HL-60/S4 treated with retinoic acid at 250 ng/mL for 4 days and 3 days (cell line): ENCODE measurements around the gene PTGIR.
"Not testable (repeated sequence)": the region's sequence is repeated elsewhere in the genome, so short reads cannot be mapped to it uniquely, and the experiment has no call there.

ENCODE experiments used
- in situ Hi-C: fragments of 300-500 bp; cut with MboI; formaldehyde crosslinking; loops from 2 replicates; pipeline ENCODE4 v1.7.0; 2022; ENCODE audit warnings: low sequenced_read_pairs

PTGIR gene

DNA sequence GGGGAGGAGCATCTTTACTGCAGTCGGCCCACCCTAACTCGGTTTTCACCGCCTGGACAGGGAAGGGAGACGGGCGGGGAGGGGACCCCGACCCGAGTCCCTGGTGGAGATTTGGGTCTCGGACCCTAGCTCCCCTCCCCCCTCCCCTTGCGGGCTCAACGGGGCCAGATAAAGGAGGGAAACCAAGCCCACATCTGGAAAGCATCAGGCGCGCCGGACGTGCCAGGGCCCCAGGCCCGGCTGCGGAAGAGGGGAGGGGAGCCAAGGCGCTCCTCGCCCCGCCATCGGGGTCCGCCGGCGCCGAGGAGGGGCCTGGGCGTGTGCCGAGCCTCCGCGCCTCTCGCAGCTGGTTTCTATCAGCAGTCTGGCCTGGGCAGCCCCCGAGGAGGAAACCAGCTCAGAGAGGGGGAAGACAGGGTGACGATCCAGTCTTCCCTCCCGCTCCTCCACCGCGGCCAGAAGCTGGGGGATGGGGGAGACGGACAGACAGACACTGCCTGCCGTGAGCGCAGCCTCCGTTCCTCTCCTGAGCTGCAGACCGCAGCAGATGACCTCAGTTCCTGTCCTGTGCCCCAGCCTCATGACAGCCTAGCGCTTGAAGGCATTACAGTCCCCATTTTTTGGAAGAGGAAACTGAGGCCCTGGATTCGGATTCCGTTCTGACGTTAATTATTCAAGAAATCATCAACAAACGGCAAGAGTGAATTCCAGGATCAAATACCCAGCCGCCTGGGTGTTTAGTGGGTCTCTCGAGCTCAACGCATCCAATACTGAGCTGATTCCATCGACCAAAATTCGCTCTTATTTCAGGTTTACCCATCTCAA is 14.7 kb upstream of the PTGIR start:
- in situ Hi-C loops = no loop called here

GRCh38 chr19:46637224-46637623 is 12.3 kb upstream of the PTGIR start:
- in situ Hi-C loops = no loop called here

- in situ Hi-C loops = no loop called here
Measured at GRCh38 chr19:46635920-46636761, 11.3 kb upstream of the PTGIR start, which contains the start of gene GNG8. GNG8 (minus strand) TSS chr19:46636202; CDS start chr19:46634682, 1,520 bp downstream.

GRCh38 chr19:46634656-46635218 is 9.8 kb upstream of the PTGIR start:
- in situ Hi-C loops = no loop called here

DNA sequence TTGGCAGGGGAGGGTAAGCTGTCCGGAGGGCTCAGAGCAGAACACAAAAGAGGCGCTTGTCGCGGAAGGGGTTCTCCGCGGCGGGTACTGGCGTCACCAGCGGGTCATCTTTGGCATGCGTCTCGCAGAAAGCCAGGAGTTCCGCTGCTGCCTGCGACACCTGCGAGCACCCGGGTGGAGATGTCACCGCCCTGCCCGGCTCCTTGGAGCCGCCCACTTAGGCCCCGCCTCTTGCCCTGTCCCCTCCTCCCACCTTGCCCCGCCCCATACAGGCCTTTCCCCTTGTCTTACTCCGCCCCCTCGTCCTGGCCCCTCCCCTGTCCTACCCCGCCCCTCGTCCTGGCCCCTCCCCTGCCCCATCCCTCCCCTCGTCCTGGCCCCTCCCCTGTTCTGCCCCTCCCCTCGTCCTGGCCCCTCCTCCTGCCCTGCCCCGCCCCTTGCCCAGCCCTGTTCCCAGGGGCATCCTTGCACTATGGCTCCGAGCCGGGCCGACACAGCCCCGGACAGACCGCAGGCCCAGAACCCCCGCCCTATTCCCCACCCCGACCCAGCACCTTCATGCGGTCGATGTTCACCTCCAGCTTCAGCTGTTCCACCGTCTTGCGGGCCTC is 9.3 kb upstream of the PTGIR start:
- in situ Hi-C loops = no loop called here

DNA sequence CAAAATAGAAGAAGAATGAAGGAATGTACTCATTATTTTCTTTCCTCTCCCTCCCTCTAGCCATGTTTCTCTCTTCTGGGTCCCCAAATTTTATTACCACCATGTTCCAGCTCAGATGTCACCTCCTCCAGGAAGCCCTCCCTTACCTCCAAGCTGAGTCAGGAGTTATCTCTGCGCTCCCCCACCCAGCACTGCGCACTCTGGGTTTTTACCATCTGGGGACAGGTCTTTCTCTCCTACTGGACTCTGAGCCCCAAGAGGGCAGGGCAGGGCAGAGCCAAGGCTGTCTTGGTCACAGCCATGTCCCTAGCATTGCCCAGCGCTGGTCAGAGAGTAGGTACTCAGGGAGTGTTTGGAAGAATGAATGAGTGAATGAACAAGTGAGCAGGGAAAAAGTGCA is 8.2 kb upstream of the PTGIR start:
- in situ Hi-C loops = no loop called here

DNA sequence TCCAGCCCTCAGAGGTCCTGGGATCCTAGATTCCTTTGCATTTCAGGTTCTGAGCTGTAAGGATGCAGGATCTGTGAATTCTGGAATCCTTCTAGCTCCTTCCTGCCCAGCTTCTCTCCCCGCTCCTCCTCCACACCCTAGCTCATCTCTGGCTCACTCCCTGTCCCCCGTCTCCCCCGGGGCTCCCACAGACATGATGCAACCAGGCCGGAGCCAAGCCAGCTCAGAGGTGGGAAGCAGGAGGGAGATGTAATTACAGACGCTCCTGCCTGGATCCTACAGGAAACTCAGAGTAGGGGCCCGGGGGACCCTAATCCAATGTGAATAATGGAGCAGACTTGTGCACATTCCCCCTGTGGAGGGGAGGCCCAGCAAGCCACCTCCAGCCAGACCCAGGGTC is 6.6 kb upstream of the PTGIR start:
- in situ Hi-C loops = no loop called here

GRCh38 chr19:46630586-46631205 is 5.8 kb upstream of the PTGIR start:
- in situ Hi-C loops = no loop called here

- in situ Hi-C loops = no loop called here
Measured at GRCh38 chr19:46629546-46630025, 4.7 kb upstream of the PTGIR start.

- in situ Hi-C loops = not testable (repeated sequence)
Measured at GRCh38 chr19:46628970-46629369, 4.1 kb upstream of the PTGIR start.

DNA sequence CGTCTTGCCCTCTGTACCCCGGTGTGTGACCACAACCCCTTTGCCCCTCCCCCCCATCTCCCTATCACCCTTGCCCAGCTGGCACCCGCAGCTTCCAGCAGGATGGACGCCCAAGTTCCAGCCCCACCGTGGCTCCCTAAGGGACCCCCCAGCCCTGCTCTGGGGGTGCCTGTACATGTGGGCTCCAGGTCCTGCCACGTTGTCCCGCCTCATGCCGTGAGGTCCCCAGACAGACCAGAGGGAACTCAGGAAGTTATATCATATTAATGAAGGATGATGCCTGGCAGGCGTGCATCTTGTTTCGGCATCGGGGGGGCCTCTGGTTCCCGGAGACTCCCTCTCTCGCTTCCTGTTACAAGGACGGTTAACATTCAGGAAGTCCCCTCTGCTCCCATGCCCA is 1.6 kb upstream of the PTGIR start:
- in situ Hi-C loops = no loop called here

DNA sequence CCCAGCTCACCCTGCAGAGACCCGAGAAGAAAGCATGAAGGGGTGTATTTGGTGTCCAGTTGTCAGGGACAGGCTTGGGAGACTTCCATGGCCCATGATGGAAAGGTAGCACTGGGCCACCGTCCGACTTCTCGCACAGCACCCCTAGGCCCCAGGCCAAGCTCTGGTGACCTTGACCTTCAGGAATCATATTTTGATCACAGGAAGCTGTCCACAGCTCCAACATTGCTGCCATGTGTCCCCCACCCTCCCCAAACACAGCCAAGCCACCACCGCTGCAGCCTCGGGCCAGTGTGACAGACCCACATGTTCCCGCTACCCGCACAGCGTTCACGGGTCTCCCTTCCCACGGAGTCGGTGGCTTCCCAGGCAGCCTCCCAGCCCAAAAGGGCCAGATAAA is 842 bp upstream of the PTGIR start:
- in situ Hi-C loops = no loop called here

DNA sequence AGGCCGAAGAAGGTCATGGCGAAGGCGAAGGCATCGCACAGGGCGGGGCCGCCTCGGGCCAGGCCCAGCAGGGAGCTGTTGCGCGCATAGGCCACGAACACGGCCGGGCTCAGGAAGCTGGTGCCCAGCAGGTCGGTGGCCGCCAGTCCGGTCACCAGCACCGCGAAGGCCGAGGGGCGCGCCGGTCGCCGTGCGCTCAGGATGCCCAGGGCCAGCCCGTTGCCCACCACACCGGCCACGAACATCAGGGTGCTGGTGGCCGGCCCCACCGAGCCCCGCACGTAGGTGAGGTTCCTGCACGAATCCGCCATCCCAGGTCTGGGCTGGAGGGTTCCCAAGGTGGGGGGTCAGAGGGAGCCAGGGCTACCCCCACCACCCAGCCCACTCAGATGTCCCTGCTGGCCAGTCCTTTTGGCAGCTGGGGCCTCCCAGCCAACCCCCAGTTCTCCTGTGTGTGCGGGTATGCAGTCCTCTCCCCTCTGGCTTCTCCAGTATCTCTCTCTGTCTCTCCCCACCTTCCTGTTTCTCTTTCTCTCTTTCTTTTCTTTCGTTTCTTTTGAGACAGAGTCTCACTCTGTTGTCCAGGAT is 880 bp downstream of the PTGIR start:
- in situ Hi-C loops = no loop called here

GRCh38 chr19:46622118-46622446 is 2.8 kb downstream of the PTGIR start:
- in situ Hi-C loops = no loop called here

- in situ Hi-C loops = no loop called here
Measured at GRCh38 chr19:46621191-46622117, 3.4 kb downstream of the PTGIR start.

GRCh38 chr19:46620716-46621115 is 4.2 kb downstream of the PTGIR start:
- in situ Hi-C loops = no loop called here

GRCh38 chr19:46620267-46620666 is 4.6 kb downstream of the PTGIR start:
- in situ Hi-C loops = no loop called here

DNA sequence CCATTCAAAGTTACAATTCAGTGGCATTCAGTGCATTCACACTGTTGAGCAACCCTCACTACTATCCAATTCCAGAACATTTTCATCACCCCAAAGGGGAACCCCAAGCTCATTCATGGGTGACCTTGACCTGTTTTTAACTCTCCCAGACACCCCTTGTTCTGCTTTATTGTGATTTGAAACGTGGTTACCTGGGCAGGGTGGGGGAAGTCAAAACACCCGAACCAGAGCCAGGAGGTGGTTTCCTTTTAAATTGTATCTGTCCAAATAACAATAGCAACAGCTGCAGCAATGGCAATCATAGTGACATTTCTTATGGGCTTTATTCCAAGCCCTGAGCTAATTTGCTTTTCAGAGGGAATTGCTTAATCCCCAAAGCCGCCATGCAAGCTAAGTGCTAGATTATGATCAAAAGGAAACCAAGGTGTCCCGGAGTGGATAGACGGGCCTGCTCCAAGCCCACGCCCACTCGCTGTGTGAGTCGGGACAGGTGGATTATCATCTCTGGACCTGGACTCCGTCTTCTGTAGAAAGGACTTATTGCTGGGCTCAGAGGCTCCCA is 6.1 kb downstream of the PTGIR start:
- in situ Hi-C loops = no loop called here

GRCh38 chr19:46617601-46618000 is 7.3 kb downstream of the PTGIR start:
- in situ Hi-C loops = no loop called here
